HepG2 (cell line): ENCODE results near the gene NECAB2. TPM values are rescaled to one million over a fixed set of nuclear protein-coding genes. Genes with fewer than 3 reads are reported as not detected.

Experiments used
- ATAC-seq: fragments of 200-7000 bp; cut with Tn5 transposase; 3 replicates; pipeline ENCODE4 v1.9.1; 2020; ENCODE audit warnings: mild to moderate bottlenecking, moderate library complexity
- BruUV-seq: library from RNA; stranded (reverse); fragments of 400-500 nt; replicated peaks from 2 replicates; lab custom pipeline; 2021; lab: Mats Ljungman, UMichigan
- CTCF ChIA-PET: fragments of 300-600 bp; formaldehyde crosslinking; extraction: SDS; loops from one replicate; lab custom pipeline; 2021; ENCODE audit warnings: low total read pairs, inconsistent platforms, low intra/inter-chr PET ratio; lab: Yijun Ruan, JAX
- POLR2A ChIA-PET: fragments of 350-600 bp; sonication (Branson Sonifier 250); formaldehyde crosslinking; loops from one replicate; lab custom pipeline; 2020; ENCODE audit warnings: antibody characterized with exemption, inconsistent platforms; lab: Yijun Ruan, JAX
- DNase-seq: peaks from one replicate; pipeline ENCODE4 v3.0.0-alpha.2; 2015; ENCODE audit warnings: low spot score
- FAIRE-seq: peaks from 3 replicates; lab custom pipeline; 2011; peaks lifted over from hg19 to GRCh38; lab: Jason Lieb, UNC
- H2AFZ ChIP-seq: one replicate; pipeline ENCODE4 v1.6.1; 2011; ENCODE audit warnings: low read length, inconsistent platforms
- H3K27ac ChIP-seq: fragments of 300-600 bp; 3 replicates; pipeline ENCODE4 v1.8.0; 2011; ENCODE audit warnings: mixed run types, mild to moderate bottlenecking, mixed read lengths, low read length, inconsistent platforms; ENCODE audit not compliant: insufficient read depth; ENCODE audit errors: extremely low read length
- H3K27me3 ChIP-seq, 2 experiments: fragments of 200-600 bp in 1 of 2; 2 replicates in 1 of 2; 3 replicates in 1 of 2; pipeline versions ENCODE4 v1.6.0 to v1.8.0; 2011; ENCODE audit warnings: low read length in 2 of 2, mild to moderate bottlenecking in 2 of 2, moderate library complexity in 2 of 2, inconsistent platforms in 1 of 2; ENCODE audit not compliant: insufficient read depth in 2 of 2, control insufficient read depth in 1 of 2
- H3K36me3 ChIP-seq, 2 experiments: fragments of 200-600 bp in 1 of 2; replicated peaks in 1 of 2; 2 replicates in 1 of 2; 3 replicates in 1 of 2; pipeline versions ENCODE4 v1.5.1 to v1.8.0; 2011; ENCODE audit warnings: low read length in 2 of 2, inconsistent platforms in 1 of 2; ENCODE audit not compliant: insufficient read depth in 2 of 2, control insufficient read depth in 1 of 2
- H3K4me1 ChIP-seq: 2 replicates; pipeline ENCODE4 v1.5.1; 2012; ENCODE audit warnings: low read length, inconsistent platforms; ENCODE audit not compliant: insufficient read depth
- H3K4me2 ChIP-seq: 2 replicates; pipeline ENCODE4 v1.6.0; 2011; ENCODE audit warnings: low read depth, low read length, inconsistent platforms
- H3K4me3 ChIP-seq, 3 experiments: fragments of 200-600 bp in 1 of 3; sonication (generic), shearing (Covaris generic) in 1 of 3; replicated peaks in 1 of 3; 2 replicates each; pipeline ENCODE4 v1.5.1; 2011 to 2016; ENCODE audit warnings: low read length in 3 of 3, inconsistent platforms in 2 of 3, low read depth in 2 of 3, mild to moderate bottlenecking in 2 of 3, control low read depth in 1 of 3, mixed read lengths in 1 of 3; ENCODE audit not compliant: insufficient read depth in 1 of 3
- H3K79me2 ChIP-seq: one replicate; pipeline ENCODE4 v1.6.1; 2011; ENCODE audit warnings: low read length, inconsistent platforms; ENCODE audit not compliant: insufficient read depth
- H3K9ac ChIP-seq: 2 replicates; pipeline ENCODE4 v1.6.0; 2011; ENCODE audit warnings: mild to moderate bottlenecking, low read depth, low read length, inconsistent platforms; ENCODE audit not compliant: insufficient read depth
- H3K9me3 ChIP-seq: 2 replicates; pipeline ENCODE4 v1.5.1; 2012; ENCODE audit warnings: mild to moderate bottlenecking, low read length
- H4K20me1 ChIP-seq: 2 replicates; pipeline ENCODE4 v1.6.0; 2011; ENCODE audit warnings: inconsistent platforms, mild to moderate bottlenecking, low read length, moderate library complexity; ENCODE audit not compliant: insufficient read depth
- ATF7-NPFF ChIP-seq: sonication (generic); formaldehyde crosslinking; IDR thresholded peaks from 2 replicates; pipeline ENCODE4 v1.8.1; 2023; ENCODE audit warnings: mild to moderate bottlenecking, low read depth, missing genetic modification reagents, moderate library complexity
- CTCF ChIP-seq: sonication (generic); formaldehyde crosslinking; IDR thresholded peaks from 2 replicates; pipeline ENCODE4 v1.5.0; 2020; ENCODE audit warnings: mild to moderate bottlenecking, missing genetic modification reagents, moderate library complexity
- ETS1 ChIP-seq: sonication (generic); formaldehyde crosslinking; IDR thresholded peaks from 2 replicates; pipeline ENCODE4 v1.4.0; 2020; ENCODE audit warnings: missing genetic modification reagents
- FLYWCH1 ChIP-seq: sonication (generic); formaldehyde crosslinking; IDR thresholded peaks from 2 replicates; pipeline ENCODE4 v1.8.1; 2023; ENCODE audit warnings: mild to moderate bottlenecking, missing genetic modification reagents
- HMGXB4 ChIP-seq, 2 experiments: sonication (generic) in 1 of 2; formaldehyde crosslinking in 1 of 2; IDR thresholded peaks; 2 replicates each; pipeline versions ENCODE4 v1.4.0 to v1.6.1; 2018 to 2020; ENCODE audit warnings: missing genetic modification reagents in 2 of 2, borderline replicate concordance in 1 of 2, low read depth in 1 of 2, mild to moderate bottlenecking in 1 of 2, missing biosample characterization in 1 of 2
- HOXA3 ChIP-seq: sonication (generic); formaldehyde crosslinking; IDR thresholded peaks from 2 replicates; pipeline ENCODE4 v1.5.0; 2020; ENCODE audit warnings: missing genetic modification reagents
- KAT2B ChIP-seq: fragments of 150-350 bp; IDR thresholded peaks from 2 replicates; pipeline ENCODE4 v1.6.1; 2014; ENCODE audit warnings: low read depth, low read length, borderline replicate concordance
- KDM1A ChIP-seq: IDR thresholded peaks from 2 replicates; pipeline ENCODE4 v1.6.1; 2016; ENCODE audit warnings: missing compliant biosample characterization
- NFE2L1 ChIP-seq: sonication (generic); formaldehyde crosslinking; IDR thresholded peaks from 2 replicates; pipeline ENCODE4 v1.4.0; 2020; ENCODE audit warnings: missing genetic modification reagents, mild to moderate bottlenecking, borderline replicate concordance
- POLR2A ChIP-seq, 2 experiments: IDR thresholded peaks; 2 replicates each; pipeline ENCODE4 v1.6.1; 2011; ENCODE audit warnings: low read depth in 2 of 2, low read length in 2 of 2, mild to moderate bottlenecking in 1 of 2, moderate library complexity in 1 of 2; ENCODE audit not compliant: insufficient read depth in 1 of 2
- ZMYM4 ChIP-seq: sonication (generic); formaldehyde crosslinking; IDR thresholded peaks from 2 replicates; pipeline ENCODE4 v1.8.1; 2023; ENCODE audit warnings: mild to moderate bottlenecking, missing genetic modification reagents
- ZNF543 ChIP-seq: sonication (generic); formaldehyde crosslinking; IDR thresholded peaks from 2 replicates; pipeline ENCODE4 v1.4.0; 2020; ENCODE audit warnings: mild to moderate bottlenecking, missing genetic modification reagents
- ZSCAN12 ChIP-seq: sonication (generic); formaldehyde crosslinking; IDR thresholded peaks from 2 replicates; pipeline ENCODE4 v1.9.0; 2021; ENCODE audit warnings: mild to moderate bottlenecking, missing genetic modification reagents
- WGBS: methylation state at CpG from one replicate; pipeline ENCODE4 v1.1.6; 2017; ENCODE audit warnings: low lambda C conversion rate; 5-methylcytosine and 5-hydroxymethylcytosine counted together
- in situ Hi-C: cut with HindIII; loops from 2 replicates; pipeline ENCODE4 v1.10.0; 2017; ENCODE audit warnings: low pct_unique_long_range_greater_than_20kb; ENCODE audit not compliant: extremely low pct_ligation_motif_present
- intact Hi-C: fragments of 100-400 bp; cut with micrococcal nuclease; formaldehyde crosslinking; loops from one replicate; pipeline ENCODE4 v1.10.0; 2022; ENCODE audit not compliant: unreplicated experiment
- polyA plus RNA-seq, 8 experiments: library from polyadenylated mRNA; depleted of rRNA in 3 of 8; stranded (reverse) in 7 of 8; unstranded in 1 of 8; fragments of >200 nt; fragmentation: Illumina TruSeq in 4 of 8; extraction: Trizol in 4 of 8; gene quantifications; 2 replicates each; pipeline versions ENCODE4 v1.2.1 to v1.2.3, GENCODE V29; 2011 to 2016; ENCODE audit warnings: low read depth in 4 of 8, missing spikeins in 1 of 8, mixed read lengths in 1 of 8; ENCODE audit not compliant: insufficient read depth in 1 of 8
- total RNA-seq, 5 experiments: library from RNA; depleted of rRNA; stranded (reverse); fragments of >200 nt; fragmentation: Illumina TruSeq; extraction: Trizol; gene quantifications; 2 replicates each; pipeline ENCODE4 v1.2.3, GENCODE V29; 2016; ENCODE audit warnings: low read depth in 1 of 5

NECAB2 gene
- total and polyA plus RNA-seq, 2 of the 13 experiments (the other 11 are each of a cell fraction or from before 2014, with no cell fraction given) = 0.21 to 0.49 TPM

GRCh38 chr16:83934684-83934977 is 33.4 kb upstream of the NECAB2 start:
- ChIA-PET CTCF (no interaction called here), POLR2A (interaction anchor here (1.1 to 3.9 kb wide), 3 partner anchors 9 to 22 kb away, joined by 3 to 16 read pairs (median 8); partner anchors contain the start of gene OSGIN1)
- ATAC-seq = no peak
- H3K27ac ChIP-seq = no peak overlapping the region
- no peak overlapping the region for H2AFZ ChIP-seq
- FAIRE-seq = no peak
- in situ Hi-C loops = no loop called here
- H3K79me2 ChIP-seq = no peaks in the 10 kb centered on the region
- H3K27me3 ChIP-seq = peaks cover 7 to 77% of the 10 kb centered on the region in 2 experiments; a peak in 4 of 5 replicates
- no peak overlapping the region for H3K4me3 ChIP-seq
- no peak for DNase-seq
- H4K20me1 ChIP-seq = no peaks in the 10 kb centered on the region
- no TSS peak for BruUV-seq
- TF ChIP-seq ZSCAN12 (CRISPR knock-in tag) (no peak), HOXA3 (CRISPR knock-in tag) (0 out of 2 replicates have a peak, but pooled peaks have one; percentile 8), ZMYM4 (CRISPR knock-in tag) (no peak), ETS1 (CRISPR knock-in tag) (no peak)
- intact Hi-C loops = no loop called here
- H3K36me3 ChIP-seq = no peaks in the 10 kb centered on the region
- H3K4me1 ChIP-seq = peaks cover 42% of the 10 kb centered on the region
- 68% methylated on average over 12 of the region's 12 CpGs for WGBS
- H3K9ac ChIP-seq = no peak overlapping the region
- H3K4me2 ChIP-seq = no peak overlapping the region
- no peaks in the 10 kb centered on the region for H3K9me3 ChIP-seq

- Histone ChIP-seq H3K27ac (no peak overlapping the region), H3K4me1 (peaks cover 42% of the 10 kb centered on the region), H3K9ac (no peak overlapping the region), H3K79me2 (no peaks in the 10 kb centered on the region), H3K4me3 (no peak overlapping the region), H3K27me3 (peaks cover 5 to 73% of the 10 kb centered on the region in 2 experiments; a peak in 4 of 5 replicates), H3K9me3 (no peaks in the 10 kb centered on the region), H3K4me2 (no peak overlapping the region), H4K20me1 (no peaks in the 10 kb centered on the region), H2AFZ (no peak overlapping the region), H3K36me3 (no peaks in the 10 kb centered on the region)
- ATAC-seq (peak; percentile 36), DNase-seq (no peak), FAIRE-seq (no peak)
- in situ Hi-C loops (no loop called here), intact Hi-C loops (no loop called here)
- BruUV-seq = no TSS peak
- CTCF ChIA-PET = no interaction called here
- WGBS = 44% methylated on average over 29 of the region's 30 CpGs
- POLR2A ChIA-PET = interaction anchor here (2.1 to 3.9 kb wide), 2 partner anchors 8 to 18 kb away, joined by 8 to 16 read pairs; partner anchors contain the start of gene OSGIN1
- peak; percentile 23; the same call in 1 of the 2 replicates for TF ChIP-seq CTCF (CRISPR knock-in tag)
- no peak for TF ChIP-seq NFE2L1
- TF ChIP-seq KAT2B = no peak
- TF ChIP-seq ATF7-NPFF (CRISPR knock-in tag) = no peak
- no peak for TF ChIP-seq HMGXB4 (CRISPR knock-in tag; IDR thresholded peaks at IDR 0.05; ENCODE audit: borderline replicate concordance in 1 of 2, low read depth in 1 of 2)
- TF ChIP-seq FLYWCH1 (CRISPR knock-in tag) = no peak
- TF ChIP-seq KDM1A (CRISPR knock-in tag) = 0 out of 2 replicates have a peak, but pooled peaks have one; percentile 12
- TF ChIP-seq POLR2A (IDR thresholded peaks at IDR 0.05; ENCODE audit: insufficient read depth in 1 of 2, low read depth in 2 of 2, low read length in 2 of 2) = no peak
- TF ChIP-seq ZNF543 (CRISPR knock-in tag) = no peak
Observed at GRCh38 chr16:83935005-83935857, 32.8 kb upstream of the NECAB2 start.
